Stimulated activated CD8-positive, alpha-beta memory T cell treated with anti-CD3 and anti-CD28 coated beads, Interleukin-7, amount 100 ng/mL, for 1 hour (primary cell): ENCODE measurements around the gene ADRB1.

Experiments
- DNase-seq, 2 donors: peaks; one replicate each; pipeline ENCODE4 v3.0.0-alpha.2; 2020; ENCODE audit warnings: low read depth in 2 of 2

ADRB1 gene

GRCh38 chr10:114043532-114044246 lies at the start of gene ADRB1:
Gene ADRB1, plus strand, starts transcription at chr10:114043866. Its CDS starts 267 bp downstream, at chr10:114044133.
- DNase-seq: no peak

- no peak for DNase-seq
Measured at GRCh38 chr10:113995201-113995600, 48.5 kb upstream of the ADRB1 start.

GRCh38 chr10:113997428-113997827 lies 46.2 kb upstream of the ADRB1 start:
- DNase-seq: no peak

DNA sequence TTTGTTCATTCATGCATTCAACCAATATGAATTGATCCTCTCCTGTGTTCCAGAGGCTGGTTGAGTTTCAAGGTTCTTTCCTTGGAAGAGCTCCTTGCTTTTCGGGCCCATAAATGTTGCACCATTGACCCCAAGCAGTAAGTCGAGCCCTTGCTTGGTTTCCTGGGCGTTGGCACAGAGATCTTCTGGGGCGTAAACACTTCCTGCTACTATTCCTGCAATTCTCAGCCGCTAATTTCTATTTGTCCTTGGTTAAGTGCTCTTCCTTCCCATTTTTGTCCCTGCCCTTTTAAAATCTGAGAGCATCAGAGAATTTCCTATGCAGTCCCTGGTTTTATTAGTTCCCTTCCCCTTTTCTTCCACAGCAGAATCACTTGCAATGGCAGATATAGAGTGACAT lies 44.1 kb upstream of the ADRB1 start:
- DNase-seq: no peak

DNA sequence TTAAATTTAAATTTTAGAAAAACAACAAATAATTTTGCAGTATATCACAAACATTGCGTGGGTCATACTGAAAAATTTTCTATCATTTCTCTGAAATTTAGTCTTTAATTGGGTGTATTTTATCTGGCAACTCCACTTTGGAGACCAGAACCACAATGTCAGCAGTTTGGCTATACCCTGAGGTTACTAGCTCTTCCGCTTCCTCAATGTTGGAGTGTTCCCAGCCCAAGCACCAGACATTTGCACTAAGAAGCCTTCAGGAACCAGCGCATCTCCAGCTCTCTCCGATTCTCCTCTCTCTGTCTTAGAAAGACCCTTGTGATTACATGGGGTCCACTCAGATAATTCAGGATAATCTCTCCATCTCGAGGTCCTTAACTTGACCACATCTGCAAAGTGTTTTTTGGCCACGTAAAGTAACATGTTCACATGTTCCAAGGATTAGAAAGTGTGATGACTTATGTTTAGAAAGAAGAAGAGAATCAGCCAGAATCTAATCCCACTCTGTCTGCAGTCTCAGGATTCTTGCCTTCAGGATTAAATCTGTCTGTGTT lies 43.1 kb upstream of the ADRB1 start:
- no peak for DNase-seq

- DNase-seq: no peak
Measured at GRCh38 chr10:114002422-114002821, 41.2 kb upstream of the ADRB1 start.

GRCh38 chr10:114003161-114003941 lies 40.3 kb upstream of the ADRB1 start:
- no peak for DNase-seq

DNA sequence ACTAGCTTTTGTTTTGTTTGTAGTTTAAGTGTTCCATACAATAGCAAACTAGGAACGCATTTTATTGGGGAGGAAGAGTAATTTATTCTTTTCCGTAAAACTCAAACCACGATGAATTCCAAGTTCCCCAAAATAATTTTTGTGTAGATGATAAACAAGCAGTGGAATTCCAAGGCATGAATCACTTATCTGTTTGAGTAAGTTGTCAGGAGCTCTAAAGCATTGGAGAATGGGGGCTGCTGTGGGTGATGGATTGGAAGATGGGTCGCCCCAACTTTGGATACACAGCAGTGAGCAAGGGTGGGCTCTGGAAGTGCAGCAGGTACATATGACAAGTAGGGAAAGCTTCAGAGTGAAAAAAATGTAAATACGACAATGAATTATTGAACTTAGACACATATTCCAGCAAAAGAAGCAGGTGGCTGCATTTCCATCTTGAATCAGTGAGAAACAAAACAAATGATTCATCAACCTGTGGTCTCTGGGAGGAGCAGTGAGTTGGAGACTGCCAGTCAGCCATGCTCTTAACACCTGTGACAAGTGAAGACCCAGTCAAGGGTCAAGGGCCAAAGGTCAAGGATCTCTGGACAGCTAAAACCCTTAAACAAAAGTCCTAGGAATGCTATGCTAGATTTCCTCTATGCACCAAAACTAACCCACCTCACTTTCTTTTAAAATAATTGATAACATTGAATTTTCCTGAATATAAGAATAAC lies 34.2 kb upstream of the ADRB1 start:
- no peak for DNase-seq

DNA sequence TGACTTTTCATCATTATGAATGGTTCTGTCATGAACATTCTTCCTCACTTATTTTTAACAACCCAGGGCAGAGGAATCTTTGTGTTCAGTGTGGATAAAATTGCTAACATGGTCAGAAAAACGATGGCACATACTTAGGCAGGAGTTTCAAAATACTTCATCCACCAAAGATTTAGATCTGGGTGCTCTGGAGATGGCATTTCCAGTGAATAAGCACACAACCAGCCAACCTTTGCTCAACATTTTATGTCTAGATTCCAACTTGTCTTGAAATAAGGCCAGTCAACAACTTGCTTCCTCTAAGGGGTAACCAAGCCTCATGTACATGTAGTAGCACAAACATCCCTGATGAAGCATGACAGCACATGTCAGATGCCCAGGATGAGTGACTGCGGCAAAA lies 33.4 kb upstream of the ADRB1 start:
- no peak for DNase-seq

- no peak for DNase-seq
Measured at GRCh38 chr10:114012650-114013049, 31.0 kb upstream of the ADRB1 start.

- DNase-seq: no peak
Measured at GRCh38 chr10:114015708-114016107, 28.0 kb upstream of the ADRB1 start.

DNA sequence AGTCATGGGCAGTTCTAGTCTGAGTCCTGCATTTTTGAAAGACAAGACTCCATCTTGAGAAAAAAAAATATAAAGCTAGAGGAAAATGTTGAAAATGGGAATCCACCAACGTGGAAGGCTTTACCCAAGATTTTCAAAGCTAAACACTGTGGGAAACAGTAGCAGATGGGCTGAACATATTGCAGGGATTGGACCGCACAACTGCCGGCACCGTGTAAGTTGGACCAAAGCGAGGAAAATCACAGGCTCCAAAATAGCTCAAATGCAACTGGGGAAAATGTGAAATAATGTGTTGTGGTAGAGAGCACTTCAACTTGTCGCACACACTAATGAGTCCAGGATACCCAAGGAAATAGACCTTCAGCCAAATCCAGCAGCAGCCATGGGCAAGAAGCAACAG lies 26.4 kb upstream of the ADRB1 start:
- DNase-seq: no peak

GRCh38 chr10:114017873-114018272 lies 25.8 kb upstream of the ADRB1 start:
- no peak for DNase-seq

GRCh38 chr10:114019226-114019625 lies 24.4 kb upstream of the ADRB1 start:
- no peak for DNase-seq

DNA sequence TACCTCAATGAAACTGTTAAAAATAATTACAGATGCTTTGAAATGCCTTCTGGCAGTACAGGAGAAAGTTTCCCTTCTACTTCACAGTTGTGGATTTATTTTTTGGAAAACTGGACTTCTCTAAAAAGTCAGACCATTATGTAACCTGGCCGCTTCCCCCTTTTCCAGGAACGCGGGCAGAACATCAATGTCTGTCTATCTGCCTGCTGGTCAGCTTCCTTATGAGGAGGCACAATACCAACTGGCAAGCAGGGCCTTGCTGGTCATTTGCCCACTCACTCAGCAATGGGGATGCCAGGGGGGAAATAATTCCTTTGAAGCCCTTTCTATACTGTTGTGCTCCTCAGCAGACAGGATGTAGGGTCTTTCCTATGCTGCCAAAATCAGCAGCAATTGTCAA lies 22.5 kb upstream of the ADRB1 start:
- DNase-seq: no peak

DNA sequence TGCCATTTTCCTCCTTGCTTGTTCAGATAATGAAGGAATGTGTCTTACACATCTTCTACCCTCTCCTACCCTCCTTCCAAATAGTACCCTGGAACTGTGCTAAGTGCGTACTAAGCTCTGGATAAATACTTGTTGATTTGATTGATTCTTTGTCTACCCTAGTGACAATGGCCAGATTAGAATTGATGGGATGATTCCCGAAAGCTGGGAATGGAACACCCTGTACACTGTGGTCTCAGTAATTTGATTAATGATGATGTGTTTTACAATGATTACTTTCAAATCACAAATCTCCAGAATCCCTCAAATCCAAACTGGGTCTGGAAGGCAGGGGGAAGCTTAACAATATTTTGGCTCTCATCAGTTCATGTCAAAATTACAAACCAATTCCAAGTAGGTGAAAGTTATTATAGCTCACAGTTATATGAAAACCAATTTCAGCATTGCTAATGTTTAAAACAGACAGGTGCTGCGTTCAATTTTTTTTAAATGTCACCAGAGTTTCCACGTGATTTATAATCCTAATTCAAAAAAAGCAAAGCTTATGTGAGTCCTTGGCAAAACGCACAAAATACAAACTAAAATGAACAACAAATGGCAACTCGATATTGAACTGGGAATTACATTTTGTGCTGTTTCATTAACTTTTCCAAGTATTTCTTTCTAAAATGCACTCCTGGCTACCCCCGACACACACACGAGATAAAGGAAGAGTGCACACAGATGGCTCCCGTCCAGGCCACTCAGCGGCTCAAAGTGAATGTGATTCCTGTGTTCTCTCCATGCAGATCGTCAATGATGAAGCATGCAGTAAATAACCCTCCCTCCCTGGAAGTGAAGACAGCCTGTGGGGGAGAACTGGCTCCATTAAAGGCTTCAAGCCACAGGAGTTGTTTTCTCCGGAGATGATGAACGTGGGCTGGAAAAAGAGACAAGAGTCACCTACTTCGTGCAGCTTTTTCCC lies 21.7 kb upstream of the ADRB1 start:
- no peak for DNase-seq

- no peak for DNase-seq
Measured at GRCh38 chr10:114022766-114023597, 20.7 kb upstream of the ADRB1 start.

GRCh38 chr10:114024876-114025610 lies 18.6 kb upstream of the ADRB1 start:
- DNase-seq: no peak

GRCh38 chr10:114025611-114026130 lies 18.0 kb upstream of the ADRB1 start:
- no peak for DNase-seq
